HG02642 (cell line): ENCODE measurements around the gene ADAM11.

ENCODE experiments used
- ATAC-seq: cut with Tn5 transposase; IDR thresholded peaks from one replicate; pipeline ENCODE4 v1.9.1; 2021; ENCODE audit warnings: mild to moderate bottlenecking; ENCODE audit not compliant: unreplicated experiment, poor library complexity

ADAM11 gene

DNA sequence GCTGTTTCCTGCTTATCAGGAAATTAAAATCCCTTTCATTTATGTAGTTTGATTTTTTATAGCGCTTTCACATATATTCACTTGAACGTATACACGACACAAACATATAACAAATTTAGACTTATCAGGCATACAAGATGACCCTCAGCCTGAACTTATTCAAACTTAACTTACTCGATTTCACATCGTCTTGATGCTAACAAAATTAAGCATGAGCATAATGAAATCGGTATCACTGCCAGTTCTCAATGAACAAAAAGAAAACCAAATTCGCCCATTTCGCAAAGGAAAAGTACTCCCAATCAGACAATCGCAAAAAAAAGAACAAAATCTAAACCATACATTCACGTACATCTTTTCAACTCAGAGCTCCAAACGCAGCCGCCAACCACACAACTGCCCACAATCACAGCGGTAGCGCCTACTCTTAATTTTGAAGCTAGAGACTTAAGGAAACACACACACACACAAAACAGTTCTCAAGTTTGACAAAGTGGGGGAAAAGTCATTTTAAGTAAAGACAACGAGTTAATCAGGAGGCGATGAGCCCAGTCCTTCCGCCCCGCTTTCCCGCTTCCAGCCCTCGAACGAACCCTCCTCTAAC, 70.2 kb downstream of the ADAM11 start:
- ATAC-seq, result no peak

DNA sequence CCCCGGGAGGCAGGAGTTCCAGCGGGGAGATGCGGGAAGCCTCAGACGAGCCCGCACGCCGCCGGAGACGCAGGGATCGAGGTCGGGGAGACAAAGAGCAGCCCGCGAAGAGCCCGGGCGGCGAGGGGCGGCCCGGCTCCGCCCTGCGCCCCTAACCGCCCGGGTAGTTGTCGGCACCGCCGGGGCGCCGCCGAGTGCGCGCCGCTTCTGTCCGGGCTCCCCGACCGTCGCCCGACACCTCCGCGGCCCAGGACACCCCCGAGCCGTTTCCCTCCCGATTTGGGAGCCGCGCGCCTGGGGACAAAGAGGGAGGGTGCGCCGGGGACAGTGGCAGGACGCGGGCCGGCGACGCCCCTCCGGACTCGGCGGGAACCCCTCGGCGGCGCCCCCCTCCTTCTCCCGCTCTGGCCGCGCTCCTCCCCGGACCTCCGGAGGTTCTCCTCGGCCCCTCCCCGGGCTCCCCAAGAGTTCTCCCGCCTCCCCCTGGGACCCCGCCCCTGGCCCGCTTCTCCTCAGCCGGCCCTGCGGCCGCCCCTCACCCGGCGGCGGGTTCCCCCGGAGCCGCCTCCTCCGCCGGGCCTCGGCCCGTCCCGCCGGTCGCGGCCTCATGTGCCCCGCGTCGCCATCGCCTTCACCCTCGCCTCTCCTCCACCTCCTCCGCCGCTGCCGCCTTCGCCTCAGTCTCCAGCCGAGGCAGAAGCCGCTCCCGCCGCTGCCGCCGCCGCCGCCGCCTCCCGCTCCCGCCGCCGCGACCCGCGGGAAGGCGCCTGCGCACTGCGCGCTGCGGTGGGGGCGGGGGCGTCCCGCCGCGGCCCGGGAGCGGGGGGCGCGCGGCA, 71.0 kb downstream of the ADAM11 start, which contains the start of gene GJC1:
Gene GJC1, minus strand, starts transcription at position 765 of the 836 bp plus-strand sequence. CDS start 24,470 bp downstream, outside the sequence.
- ATAC-seq, result no peak

DNA sequence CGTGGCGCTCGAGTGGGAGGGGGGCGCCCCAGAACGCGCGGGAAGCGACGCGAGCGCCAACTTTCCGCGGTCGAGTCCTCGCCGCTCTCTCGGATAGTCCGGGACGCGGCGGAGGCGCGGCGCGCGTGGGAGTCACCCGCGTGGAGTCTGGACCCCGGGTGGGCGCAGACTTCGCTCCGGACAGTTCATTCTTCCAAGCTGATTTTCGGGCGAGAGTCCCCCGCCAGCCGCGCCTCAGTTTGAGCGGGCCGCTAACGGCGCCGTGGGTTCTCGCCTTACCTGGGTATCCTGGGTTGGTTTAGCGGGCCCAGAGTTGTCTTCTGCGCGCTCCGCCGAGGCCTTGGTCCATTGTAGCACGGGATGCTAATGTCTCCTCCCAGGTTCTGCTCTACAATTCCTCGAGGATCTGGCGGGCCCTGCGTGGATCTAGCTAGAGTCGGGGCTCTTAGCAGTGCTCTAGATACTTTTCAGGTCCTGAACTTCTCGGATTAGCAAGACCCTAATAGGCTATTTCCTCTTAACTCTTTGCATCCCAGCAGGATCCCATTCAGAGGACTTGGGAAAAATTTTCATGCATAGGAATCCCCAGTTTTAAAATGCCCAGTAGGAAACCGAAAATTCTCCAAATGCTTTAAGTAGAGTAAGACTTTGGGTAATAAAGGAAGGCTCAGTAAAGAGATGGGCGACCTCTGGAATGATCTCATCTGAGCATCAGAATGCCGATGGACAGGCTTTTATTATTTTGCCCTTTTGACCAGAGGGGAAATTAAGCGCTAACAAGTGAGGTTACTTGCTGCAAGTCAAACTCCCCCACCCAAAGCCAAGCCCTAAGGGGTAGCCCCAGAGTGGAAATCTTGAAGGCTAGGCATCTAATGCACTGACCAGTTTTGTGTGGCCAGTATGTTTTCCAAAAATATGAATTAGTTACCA, 71.8 kb downstream of the ADAM11 start:
- ATAC-seq, result no peak

DNA sequence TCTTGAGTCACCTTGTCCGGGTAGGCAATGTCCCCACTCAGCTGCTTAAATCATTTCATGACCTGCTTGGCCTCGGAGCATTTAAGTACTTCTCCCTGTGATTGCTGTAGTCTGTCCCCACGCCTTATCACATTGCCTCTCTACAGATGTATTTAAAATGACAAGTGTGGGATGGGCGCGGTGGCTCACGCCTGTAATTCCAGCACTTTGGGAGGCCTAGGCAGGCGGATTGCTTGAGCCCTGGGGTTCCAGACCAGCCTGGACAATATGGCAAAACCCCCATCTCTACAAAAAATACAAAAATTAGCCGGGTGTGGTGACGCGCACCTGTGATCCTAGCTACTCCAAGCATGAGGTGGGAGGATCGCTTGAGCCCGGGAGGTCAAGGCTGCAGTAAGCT, 72.6 kb downstream of the ADAM11 start:
- no peak for ATAC-seq
